Lower leg skin (tissue), 4 donors: ENCODE results near the gene SPECC1L. TPM values are rescaled to one million over a fixed set of nuclear protein-coding genes. Genes with fewer than 3 reads are reported as not detected.

Experiments used
- DNase-seq, 2 donors: peaks; one replicate each; pipeline ENCODE4 v3.0.0-alpha.2; 2019; ENCODE audit warnings: low spot score in 2 of 2
- H3K4me3 ChIP-seq: fragments of 200-600 bp; sonication (generic); 2 replicates; pipeline ENCODE4 v1.5.1; 2017; ENCODE audit warnings: mild to moderate bottlenecking, low read depth; ENCODE audit not compliant: poor library complexity, severe bottlenecking
- POLR2A ChIP-seq, 2 donors: fragments of 450-650 bp; IDR thresholded peaks; one replicate each; pipeline ENCODE4 v1.6.1; 2016 to 2017; ENCODE audit warnings: antibody characterized with exemption in 2 of 2, mild to moderate bottlenecking in 1 of 2, moderate library complexity in 1 of 2
- WGBS, 2 donors: methylation state at CpG; one replicate each; pipeline ENCODE4 v1.1.5; 2018; 5-methylcytosine and 5-hydroxymethylcytosine counted together
- intact Hi-C: fragments of 100-400 bp; cut with DNase I; formaldehyde crosslinking; loops from one replicate; pipeline ENCODE4 v1.15.0; 2023; ENCODE audit warnings: low total_unique reads
- total RNA-seq, 4 donors: library from RNA; depleted of rRNA; stranded (reverse); fragments of >200 nt; gene quantifications; one replicate each; pipeline ENCODE4 v1.1.0, GENCODE V29; 2016
- TF ChIP-seq, protein P1 (sequence below), 3 donors: fragments of 450-650 bp; IDR thresholded peaks; one replicate each; pipeline ENCODE4 v1.5.1; 2016; ENCODE audit warnings: antibody characterized with exemption in 3 of 3, mild to moderate bottlenecking in 3 of 3, moderate library complexity in 2 of 3

SPECC1L gene
- total RNA-seq, 4 donors from 2014 or later, result 17.6 to 30.6 (median 23.3) TPM

DNA sequence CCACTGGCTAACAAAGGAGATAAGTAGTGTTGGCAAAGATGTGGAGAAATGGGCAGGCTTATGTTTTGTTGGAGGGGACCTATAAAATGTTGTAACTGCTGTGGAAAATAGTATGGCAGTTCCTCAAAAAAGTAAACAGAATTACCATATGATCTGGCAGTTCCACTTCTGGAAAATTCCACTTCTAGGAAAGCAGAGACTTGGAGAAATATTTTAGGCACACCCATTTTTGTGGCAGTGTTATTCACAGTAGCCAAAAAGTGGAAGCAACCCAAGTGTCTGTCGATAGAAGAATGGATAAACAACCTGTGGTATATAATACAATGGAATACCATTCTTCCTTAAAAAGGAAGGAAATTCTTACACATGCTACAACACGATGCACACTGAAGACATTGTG, 99.8 kb downstream of the SPECC1L start:
- no peak overlapping the region for H3K4me3 ChIP-seq
- intact Hi-C loops, result no loop called here
- DNase-seq, result no peak
- TF ChIP-seq, protein P1, sequence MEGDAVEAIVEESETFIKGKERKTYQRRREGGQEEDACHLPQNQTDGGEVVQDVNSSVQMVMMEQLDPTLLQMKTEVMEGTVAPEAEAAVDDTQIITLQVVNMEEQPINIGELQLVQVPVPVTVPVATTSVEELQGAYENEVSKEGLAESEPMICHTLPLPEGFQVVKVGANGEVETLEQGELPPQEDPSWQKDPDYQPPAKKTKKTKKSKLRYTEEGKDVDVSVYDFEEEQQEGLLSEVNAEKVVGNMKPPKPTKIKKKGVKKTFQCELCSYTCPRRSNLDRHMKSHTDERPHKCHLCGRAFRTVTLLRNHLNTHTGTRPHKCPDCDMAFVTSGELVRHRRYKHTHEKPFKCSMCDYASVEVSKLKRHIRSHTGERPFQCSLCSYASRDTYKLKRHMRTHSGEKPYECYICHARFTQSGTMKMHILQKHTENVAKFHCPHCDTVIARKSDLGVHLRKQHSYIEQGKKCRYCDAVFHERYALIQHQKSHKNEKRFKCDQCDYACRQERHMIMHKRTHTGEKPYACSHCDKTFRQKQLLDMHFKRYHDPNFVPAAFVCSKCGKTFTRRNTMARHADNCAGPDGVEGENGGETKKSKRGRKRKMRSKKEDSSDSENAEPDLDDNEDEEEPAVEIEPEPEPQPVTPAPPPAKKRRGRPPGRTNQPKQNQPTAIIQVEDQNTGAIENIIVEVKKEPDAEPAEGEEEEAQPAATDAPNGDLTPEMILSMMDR (IDR thresholded peaks at IDR 0.05), result no peak
- TF ChIP-seq POLR2A (IDR thresholded peaks at IDR 0.05), result no peak
- 27 to 34% methylated on average over 2 of the region's 2 CpGs for WGBS, 2 donors

DNA sequence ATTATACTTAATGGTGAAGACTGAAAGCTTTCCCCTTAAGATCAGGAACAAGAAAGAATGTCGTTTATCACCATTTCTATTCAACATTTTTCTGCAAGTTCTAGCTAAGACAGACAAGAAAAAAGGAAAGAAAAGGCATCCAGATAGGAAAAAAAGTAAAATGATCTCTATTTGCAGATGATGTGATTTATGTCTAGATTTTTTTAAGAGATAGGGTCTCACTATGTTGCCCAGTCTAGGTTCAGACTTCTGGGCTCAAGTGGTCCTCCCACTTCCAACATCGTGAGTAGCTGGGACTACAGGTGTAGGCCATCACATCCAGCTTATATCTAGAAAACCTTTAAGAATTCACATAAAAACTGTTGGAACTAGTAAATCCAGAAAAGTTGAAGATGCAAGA, 105.4 kb downstream of the SPECC1L start:
- TF ChIP-seq, protein P1 (IDR thresholded peaks at IDR 0.05), result no peak
- no peak for TF ChIP-seq POLR2A (IDR thresholded peaks at IDR 0.05)
- no peak overlapping the region for H3K4me3 ChIP-seq
- DNase-seq, result no peak
- WGBS, 2 donors, result 93 to 94% methylated on average over 2 of the region's 2 CpGs
- intact Hi-C loops, result no loop called here

DNA sequence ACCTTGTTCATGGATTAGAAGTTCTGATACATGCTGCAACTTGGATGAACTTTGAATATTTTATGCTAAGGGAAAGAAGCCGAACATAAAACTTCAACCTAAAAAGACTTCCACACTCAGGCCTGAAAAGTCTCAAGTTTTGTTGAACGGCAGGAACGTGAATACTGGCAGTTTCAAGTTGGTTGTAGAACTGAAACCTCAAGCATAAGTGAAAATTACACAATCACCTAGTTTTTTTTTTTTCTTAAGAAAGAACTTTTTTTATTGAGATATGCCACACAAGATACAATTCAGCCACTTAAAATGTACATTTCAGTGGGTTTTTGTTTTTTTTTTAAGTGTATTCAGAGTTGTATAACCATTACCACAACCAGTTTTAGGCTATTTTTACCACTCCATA, 106.0 kb downstream of the SPECC1L start:
- intact Hi-C loops, result no loop called here
- no peak for DNase-seq
- TF ChIP-seq, protein P1 (IDR thresholded peaks at IDR 0.05), result no peak
- TF ChIP-seq POLR2A (IDR thresholded peaks at IDR 0.05), result no peak
- no peak overlapping the region for H3K4me3 ChIP-seq
- WGBS, 2 donors, result 86 to 90% methylated on average over 3 of the region's 3 CpGs

DNA sequence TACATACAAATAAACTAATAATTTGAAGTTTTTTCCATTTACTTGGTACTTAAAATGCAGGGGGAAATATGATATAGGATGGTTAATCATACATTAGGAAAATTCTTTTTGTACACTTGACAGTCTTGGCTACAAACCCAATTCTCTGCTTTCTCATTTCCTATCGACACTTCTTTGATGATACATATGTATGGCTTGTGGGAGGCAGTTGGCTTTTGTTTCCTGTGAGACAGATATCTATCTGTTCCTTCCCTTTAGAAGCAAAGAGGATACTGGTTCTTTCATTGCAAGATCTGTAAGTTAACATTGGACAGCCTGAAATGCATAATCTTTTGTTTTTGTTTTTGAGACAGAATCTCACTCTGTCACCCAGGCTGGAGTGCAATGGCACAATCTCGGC, 108.9 kb downstream of the SPECC1L start:
- 55 to 65% methylated on average over 2 of the region's 2 CpGs for WGBS, 2 donors
- no peak for TF ChIP-seq POLR2A (IDR thresholded peaks at IDR 0.05)
- TF ChIP-seq, protein P1 (IDR thresholded peaks at IDR 0.05), result no peak
- no peak for DNase-seq
- intact Hi-C loops, result no loop called here
- H3K4me3 ChIP-seq, result no peak overlapping the region

DNA sequence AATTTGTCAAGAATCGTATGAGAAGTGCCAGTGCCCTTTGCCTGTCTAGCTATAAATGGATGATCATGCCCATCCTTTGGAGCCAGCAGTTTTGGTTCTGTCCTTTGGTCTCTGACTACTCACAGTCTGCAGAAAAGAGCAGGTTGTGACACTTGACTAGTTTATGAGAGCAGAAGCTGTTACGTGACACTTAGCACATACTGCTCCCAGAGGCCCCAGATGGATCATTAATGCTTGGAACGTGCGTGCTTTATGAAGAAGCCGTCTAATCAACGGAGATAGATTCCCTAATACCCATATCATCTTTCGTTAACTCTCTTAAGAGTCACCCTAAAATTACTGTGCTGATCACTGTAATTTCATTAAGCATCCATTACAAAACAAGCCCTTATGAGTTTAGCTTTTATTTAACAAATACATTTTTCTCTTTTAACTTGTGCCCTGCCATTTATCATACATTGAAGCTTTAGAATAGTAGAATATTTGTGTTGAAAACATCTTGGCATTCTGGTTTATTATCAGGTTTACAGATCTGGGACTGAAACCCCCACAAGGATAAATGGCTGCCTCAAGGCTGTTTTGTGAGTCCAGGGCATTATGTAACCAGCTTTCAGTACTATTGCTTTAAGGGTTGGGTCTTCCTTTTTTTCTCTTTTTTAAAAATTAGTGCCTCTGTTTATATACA, 109.7 kb downstream of the SPECC1L start:
- no peak for DNase-seq
- TF ChIP-seq, protein P1 (IDR thresholded peaks at IDR 0.05), result no peak
- TF ChIP-seq POLR2A (IDR thresholded peaks at IDR 0.05), result no peak
- intact Hi-C loops, result no loop called here
- H3K4me3 ChIP-seq, result no peak overlapping the region
- WGBS, 2 donors, result 83 to 88% methylated on average over 7 of the region's 7 CpGs

DNA sequence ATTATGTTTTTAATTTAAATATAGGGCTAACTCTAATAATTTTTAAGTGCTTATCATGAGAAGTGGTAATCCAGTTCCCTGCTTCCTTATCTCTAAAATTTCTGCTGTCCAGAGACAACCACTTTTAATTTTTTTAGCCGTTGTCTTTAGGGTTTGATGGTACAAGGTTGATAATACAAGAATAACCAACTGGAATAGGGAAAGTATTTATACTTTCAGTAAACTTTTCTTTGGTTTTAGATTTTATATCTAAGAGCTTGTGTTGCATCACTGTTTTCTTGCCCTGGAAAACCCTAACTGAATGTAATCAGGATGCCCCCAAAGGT, 110.2 kb downstream of the SPECC1L start:
- 93 to 98% methylated on average over 1 of the region's 1 CpG for WGBS, 2 donors
- TF ChIP-seq, protein P1 (IDR thresholded peaks at IDR 0.05), result no peak
- no peak for TF ChIP-seq POLR2A (IDR thresholded peaks at IDR 0.05)

More for the DNA sequence above, 110.2 kb downstream of the SPECC1L start:
- DNase-seq, result no peak
- intact Hi-C loops, result no loop called here
- no peak overlapping the region for H3K4me3 ChIP-seq
